HG02884 (cell line): ENCODE measurements around the gene SUGCT.
"Not testable (repeated sequence)": the region's sequence is repeated elsewhere in the genome, so short reads cannot be mapped to it uniquely, and the experiment has no call there.

Source experiments
- ATAC-seq: cut with Tn5 transposase; IDR thresholded peaks from one replicate; pipeline ENCODE4 v1.9.1; 2021; ENCODE audit warnings: mild to moderate bottlenecking, moderate library complexity; ENCODE audit not compliant: unreplicated experiment

SUGCT gene

GRCh38 chr7:40602351-40602750 is 467.5 kb downstream of the SUGCT start:
- ATAC-seq: not testable (repeated sequence)

GRCh38 chr7:40604601-40605438 is 470.0 kb downstream of the SUGCT start:
- peak; percentile 90 for ATAC-seq

- ATAC-seq: no peak
Measured at GRCh38 chr7:40608321-40609075, 473.7 kb downstream of the SUGCT start.

- no peak for ATAC-seq
Measured at GRCh38 chr7:40610461-40610860, 475.7 kb downstream of the SUGCT start.

GRCh38 chr7:40611095-40611871 is 476.5 kb downstream of the SUGCT start:
- ATAC-seq: no peak

- ATAC-seq: no peak
Measured at GRCh38 chr7:40612298-40612697, 477.5 kb downstream of the SUGCT start.

GRCh38 chr7:40619647-40620046 is 484.8 kb downstream of the SUGCT start:
- ATAC-seq: no peak

GRCh38 chr7:40621592-40621998 is 486.8 kb downstream of the SUGCT start:
- no peak for ATAC-seq

- ATAC-seq: no peak
Measured at GRCh38 chr7:40622941-40623501, 488.2 kb downstream of the SUGCT start.

- ATAC-seq: no peak
Measured at GRCh38 chr7:40623863-40624262, 489.1 kb downstream of the SUGCT start.

GRCh38 chr7:40627361-40627760 is 492.6 kb downstream of the SUGCT start:
- ATAC-seq: not testable (repeated sequence)

GRCh38 chr7:40629891-40630290 is 495.1 kb downstream of the SUGCT start:
- no peak for ATAC-seq

- ATAC-seq: no peak
Measured at GRCh38 chr7:40634118-40634517, 499.3 kb downstream of the SUGCT start.

GRCh38 chr7:40638545-40639320 is 503.9 kb downstream of the SUGCT start:
- no peak for ATAC-seq

GRCh38 chr7:40640566-40640965 is 505.8 kb downstream of the SUGCT start:
- ATAC-seq: no peak

- no peak for ATAC-seq
Measured at GRCh38 chr7:40641701-40642100, 506.9 kb downstream of the SUGCT start.

GRCh38 chr7:40643664-40644063 is 508.9 kb downstream of the SUGCT start:
- ATAC-seq: no peak

GRCh38 chr7:40644454-40645188 is 509.8 kb downstream of the SUGCT start:
- no peak for ATAC-seq

GRCh38 chr7:40645197-40645596 is 510.4 kb downstream of the SUGCT start:
- ATAC-seq: no peak

- no peak for ATAC-seq
Measured at GRCh38 chr7:40646717-40647116, 511.9 kb downstream of the SUGCT start.
